GM18511 (cell line): Measurements from ENCODE around the gene SLC29A1.

ENCODE experiments used
- ATAC-seq: cut with Tn5 transposase; IDR thresholded peaks from one replicate; pipeline ENCODE4 v1.9.1; 2021; ENCODE audit warnings: mild to moderate bottlenecking, moderate library complexity; ENCODE audit not compliant: unreplicated experiment

The SLC29A1 gene

DNA sequence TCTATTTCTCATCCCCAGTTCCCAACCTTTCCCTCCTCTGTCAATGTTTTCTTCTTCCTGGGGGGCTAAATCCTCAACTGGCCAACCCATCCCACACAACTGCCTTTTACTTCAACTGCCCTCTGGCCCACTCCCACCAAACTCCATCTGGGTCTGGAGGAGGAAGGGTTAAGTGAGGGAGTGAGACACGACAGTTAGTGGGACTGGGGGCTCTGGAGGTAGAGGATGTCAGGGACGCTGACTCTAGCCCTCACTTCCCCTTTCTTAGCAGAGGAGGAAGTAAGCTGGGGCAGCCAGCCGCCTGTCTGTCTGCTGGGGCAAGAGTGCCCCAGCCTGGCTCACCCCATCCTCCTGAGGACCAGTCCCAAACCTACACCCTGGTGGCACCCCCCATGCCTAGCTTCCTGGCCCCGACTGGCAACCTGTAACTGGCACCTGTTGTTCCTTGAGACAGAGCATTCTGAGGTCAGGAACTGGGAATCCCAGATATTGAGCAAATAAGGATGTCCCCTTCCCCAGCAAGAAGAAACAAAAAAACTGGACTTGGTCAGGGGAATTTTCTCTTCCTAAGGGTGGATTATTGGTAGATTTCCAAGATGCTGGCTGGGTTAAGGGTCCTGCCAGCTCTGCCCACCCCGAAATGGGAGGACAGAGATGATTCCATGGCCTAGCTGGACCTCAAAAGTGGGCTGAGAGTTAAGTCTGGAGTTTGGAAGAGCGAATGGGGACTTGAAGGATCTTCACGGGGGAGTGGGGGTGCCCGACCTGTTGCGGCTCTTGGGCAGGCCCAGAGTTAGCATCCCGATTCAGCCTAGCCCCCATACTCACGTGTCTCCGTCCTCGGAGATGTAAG lies 41.0 kb downstream of the SLC29A1 start:
- ATAC-seq, result peak; percentile 38

DNA sequence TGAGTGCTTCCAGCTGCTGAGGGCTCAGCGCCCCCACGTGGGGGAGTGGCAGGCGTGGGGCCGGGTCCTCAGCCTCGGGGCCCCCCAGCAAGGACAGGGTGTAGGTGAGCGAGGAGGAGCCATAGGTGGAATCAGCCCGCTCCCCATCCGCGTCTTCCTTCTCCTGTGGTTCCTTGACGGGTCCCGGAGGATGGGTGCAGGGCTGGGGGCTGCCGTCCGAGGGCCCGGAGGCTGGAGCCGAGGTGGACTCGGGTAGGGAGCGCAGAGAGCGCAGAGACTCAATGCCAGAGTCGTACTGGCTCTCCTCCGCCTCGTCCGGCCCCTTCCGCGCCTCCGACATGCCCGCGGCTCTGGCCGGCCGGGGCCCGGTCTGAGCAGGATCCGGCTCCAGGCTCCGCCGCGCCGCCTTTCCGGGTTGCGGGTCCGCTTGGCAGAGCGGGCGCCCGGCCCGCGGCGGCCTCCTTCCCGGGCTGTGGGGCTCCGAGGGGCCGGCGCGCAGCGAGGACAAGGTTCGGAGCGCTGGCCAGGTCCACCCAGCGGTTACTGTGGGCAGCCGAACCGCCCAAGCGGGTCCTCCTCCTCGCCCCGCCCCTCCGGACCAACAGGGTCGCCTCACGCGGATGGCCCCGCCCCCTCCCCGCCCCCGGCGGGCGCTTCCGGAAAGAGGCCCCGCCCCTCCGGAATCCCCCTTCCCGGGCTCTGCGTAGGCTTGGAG lies 41.8 kb downstream of the SLC29A1 start, which contains the start of gene NFKBIE:
TSS of gene NFKBIE (minus strand) at position 545 of the 715 bp plus-strand sequence. CDS start at position 340, 205 bp downstream.
- ATAC-seq, result peak; percentile 39

DNA sequence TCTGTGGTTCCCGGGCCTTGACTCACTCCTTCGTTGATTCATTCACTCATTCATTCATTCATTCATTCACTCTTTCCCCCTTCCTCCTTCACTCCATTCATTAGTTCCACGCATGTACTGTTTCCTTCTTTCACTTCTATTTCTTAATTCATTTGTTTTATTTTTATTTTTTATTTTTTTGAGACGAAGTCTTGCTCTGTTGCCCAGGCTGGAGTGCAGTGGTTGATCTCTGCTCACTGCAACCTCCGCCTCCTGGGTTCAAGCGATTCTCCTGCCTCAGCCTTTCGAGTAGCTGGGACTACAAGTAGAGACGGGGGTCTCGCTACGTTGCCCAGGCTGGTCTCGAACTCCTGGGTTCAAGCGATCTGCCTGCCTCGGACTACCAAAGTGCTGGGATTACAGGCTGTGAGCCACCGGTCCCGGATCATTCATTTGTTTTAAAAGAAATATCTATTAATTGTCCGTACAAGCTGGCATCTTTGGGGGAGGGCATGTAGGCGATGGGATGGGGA lies 42.4 kb downstream of the SLC29A1 start:
- ATAC-seq, result peak; percentile 0

DNA sequence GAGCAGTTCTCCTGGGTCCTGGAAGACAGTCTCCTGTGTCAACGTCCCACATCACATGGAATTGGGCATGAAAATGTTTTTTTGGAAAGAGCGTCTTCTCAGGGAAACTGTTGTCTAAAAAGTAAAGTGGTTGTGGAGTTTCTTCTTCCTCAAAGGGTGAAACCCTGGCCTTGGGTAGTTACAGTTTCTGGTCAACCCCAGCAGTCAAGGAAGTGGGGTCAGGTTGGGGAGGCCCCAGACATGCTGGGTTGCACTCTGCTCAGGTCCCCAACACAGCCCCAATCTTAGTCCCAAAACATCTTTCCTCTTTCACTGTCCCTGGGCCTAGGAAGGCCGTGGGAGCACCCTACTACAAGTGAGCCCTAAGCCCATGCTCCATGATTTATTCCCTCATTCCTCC lies 43.0 kb downstream of the SLC29A1 start:
- ATAC-seq, result peak; percentile 35

DNA sequence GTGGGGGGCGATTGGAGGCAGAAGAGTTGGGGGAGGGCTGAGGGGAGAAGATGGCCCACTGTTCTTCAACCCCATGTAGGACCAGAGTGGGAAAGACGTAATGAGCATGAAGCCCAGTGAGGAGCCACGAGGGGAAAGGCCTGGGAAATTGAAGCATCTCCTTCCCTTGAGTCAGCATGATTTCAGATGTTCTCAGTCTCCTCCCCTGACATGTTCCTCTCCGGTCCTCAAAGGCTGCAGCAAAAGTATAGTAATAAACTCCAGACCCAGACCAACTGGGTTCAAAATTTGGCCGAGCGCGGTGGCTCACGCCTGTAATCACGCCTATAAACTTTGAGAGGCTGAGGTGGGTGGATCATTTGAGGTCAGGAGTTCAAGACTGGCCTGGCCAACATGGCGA lies 43.9 kb downstream of the SLC29A1 start:
- no peak for ATAC-seq

DNA sequence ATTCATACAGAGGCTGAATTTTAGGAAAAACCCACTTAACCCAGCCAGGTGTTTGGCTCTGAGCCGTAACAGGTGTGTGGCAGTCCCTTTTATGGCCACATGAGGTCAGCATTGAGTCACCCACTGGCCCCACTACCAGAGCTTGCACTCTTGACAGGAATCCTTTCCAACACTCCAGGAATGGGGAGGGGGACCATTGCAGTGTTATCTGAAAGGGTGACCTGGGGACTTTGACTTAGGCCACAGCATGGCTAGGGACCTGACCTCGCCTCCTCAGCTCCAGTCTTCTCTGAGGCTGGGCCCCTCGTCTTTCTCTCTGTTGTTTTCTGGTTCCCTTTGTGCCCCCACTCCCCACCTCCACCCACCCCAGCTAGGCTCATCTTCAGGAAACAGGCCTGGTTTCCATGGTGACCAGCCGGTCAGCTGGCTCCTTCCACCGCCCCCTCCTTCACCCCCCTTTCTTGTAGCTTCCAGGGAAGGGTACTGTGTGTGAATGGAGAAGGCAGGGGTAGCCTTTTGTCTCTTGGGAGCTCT lies 44.8 kb downstream of the SLC29A1 start:
- ATAC-seq, result no peak

DNA sequence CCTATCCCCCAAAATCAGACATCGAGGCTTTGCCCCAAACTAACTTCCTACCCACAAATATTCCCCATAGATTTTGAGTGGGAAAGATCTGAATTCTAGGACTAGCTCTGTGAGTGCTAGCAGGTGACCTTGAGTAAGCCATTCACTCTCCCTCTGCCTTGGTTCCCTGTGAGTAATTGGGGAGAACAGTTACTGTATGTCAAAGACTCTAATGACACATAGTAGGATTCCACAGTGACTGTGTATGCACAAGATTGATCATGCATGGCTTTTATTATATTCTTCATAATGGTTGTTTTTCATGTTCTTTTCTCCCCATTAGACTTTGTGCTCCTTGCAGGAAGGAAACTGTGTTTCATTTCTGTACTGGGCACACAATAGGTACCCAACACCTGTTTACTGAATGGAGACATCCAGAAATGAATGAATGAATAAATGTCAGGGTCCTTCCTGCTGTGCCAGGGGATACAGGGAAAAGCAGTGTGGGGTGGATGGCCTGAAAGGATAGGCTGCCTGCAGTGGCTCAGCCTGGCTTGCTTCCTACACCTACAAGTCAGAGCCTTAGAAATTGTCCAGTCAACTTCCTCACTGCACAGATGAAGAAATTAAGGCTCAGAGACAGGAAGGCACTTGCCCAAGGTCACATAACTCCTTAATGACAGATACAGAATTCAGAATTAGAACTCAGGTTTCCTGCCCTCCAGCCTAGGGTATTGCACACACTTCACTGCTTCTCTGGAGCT lies 46.0 kb downstream of the SLC29A1 start:
- ATAC-seq, result no peak

DNA sequence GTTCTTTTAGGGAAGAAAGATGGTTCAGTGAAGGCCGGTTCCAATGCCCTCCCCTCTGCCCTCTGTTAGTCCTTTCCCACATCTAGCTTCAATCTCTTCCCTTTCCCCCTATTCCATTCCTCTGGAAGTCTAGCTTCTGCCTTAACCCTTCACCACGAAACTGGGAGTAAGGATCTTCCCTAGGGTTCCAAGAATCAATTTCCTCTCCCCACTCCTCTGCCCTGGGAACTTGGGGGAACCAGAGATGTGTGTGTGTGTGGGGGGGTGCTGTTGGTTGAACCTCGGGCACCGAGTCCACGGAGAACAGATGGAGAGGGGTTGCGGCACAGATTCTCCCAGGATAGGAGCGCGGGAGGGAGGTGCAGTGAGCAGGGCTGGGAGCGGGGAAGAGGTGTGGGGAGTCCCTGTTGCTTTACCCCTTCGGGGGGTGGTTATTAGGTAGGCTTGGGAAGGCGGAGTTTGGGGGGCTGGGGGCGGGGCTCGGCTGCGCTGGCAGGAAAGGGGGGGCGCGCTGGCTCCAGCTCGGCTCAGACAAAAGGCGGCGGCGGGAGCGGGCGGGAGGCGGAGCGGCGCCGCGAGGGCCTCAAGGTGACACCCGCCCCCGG lies 46.6 kb downstream of the SLC29A1 start, which contains the start of gene TMEM151B:
TSS of gene TMEM151B (plus strand) at position 530 of the 605 bp plus-strand sequence. CDS start 293 bp downstream, outside the sequence.
- no peak for ATAC-seq

DNA sequence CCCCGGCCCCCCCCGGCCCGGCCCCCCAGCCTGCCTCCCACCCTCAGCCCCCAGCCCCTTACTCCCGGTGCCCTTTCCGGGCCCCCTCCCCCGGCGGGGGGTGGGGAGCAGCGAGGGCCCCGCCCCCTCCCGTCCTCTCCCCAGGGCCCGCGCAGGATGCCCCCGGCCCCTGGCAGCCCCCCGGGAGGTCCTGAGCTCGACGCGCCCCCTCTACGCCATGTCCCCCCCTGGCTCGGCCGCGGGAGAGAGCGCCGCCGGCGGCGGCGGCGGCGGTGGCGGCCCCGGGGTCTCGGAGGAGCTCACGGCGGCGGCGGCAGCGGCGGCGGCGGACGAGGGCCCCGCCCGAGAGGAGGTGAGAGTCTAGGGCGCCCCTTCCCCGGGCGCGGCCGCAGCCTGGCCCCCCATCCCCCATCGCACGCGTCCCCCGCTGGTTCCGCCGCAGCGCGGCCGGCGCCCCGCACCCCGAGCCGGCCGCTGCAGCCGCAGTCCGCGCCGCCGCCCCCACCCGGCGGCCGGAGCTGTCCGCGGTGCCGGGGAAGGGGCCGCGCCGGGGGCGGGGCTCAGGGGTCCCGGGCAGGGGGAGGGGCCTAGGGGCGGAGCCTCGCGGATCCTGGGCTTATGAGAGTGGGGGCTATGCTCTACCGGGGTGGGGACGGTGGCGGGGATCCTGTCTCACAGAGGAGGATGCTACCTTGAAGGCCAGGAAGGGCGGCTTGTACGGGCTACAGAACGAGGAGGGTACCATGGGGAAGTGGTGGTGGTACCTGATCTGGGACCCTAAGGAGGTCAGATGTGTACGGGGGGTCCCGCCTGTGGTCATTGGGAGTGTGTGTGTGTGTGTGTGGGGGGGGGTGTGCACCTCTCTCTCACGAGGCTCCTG lies 47.4 kb downstream of the SLC29A1 start:
- no peak for ATAC-seq

DNA sequence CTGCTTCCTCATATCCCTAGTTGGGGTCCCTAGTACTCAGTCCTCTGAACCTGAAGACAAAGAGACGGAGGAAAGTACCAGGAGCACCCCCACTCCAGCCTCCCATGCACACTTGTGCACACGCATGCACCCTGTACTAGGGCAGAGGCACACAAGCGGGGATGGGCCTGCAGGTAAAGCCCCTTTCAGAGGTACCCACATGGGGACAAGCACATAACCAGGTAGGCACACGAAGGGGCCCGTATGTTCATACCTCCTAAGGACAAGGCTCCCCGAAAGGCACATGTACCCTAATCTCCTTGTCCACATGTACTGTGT lies 48.0 kb downstream of the SLC29A1 start:
- no peak for ATAC-seq

DNA sequence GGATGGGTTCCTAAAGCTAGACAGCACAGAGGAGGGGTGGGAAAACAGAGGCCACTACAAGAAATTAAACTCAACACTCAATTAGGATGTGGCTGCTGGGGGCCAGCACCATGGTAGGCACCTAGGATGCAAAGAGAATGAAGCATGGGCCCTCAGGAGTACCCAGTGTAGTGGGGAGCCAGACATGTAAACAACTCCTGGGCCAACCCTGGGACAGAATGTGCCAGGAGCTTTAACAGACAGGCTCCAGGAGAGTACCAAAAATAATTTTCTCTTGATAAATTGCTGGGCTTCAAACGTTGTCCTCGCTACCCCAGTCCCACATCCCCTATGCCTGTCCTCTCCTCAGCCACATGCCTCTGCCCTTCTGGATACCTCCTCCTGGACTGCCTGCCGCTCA lies 48.5 kb downstream of the SLC29A1 start:
- no peak for ATAC-seq

DNA sequence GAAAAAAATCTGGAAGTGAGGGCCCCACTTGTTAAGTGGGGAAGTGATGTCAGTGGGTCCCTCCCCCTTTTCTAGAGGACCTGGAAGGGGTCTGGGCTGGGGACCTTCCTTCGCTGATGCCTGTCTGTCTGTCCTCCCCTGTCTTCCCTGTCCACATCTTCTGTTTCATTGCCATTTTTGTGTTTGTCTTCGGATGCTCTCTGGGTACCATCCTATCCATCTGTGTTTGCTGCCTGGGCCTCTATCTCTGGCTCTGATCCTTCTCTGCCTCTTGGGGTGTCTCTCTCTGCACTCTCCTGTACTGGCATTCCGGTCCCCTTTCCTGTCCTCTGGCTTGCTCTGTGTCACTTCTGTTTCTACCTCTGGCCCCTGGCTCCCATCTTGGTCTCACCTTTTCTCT lies 49.1 kb downstream of the SLC29A1 start:
- no peak for ATAC-seq

DNA sequence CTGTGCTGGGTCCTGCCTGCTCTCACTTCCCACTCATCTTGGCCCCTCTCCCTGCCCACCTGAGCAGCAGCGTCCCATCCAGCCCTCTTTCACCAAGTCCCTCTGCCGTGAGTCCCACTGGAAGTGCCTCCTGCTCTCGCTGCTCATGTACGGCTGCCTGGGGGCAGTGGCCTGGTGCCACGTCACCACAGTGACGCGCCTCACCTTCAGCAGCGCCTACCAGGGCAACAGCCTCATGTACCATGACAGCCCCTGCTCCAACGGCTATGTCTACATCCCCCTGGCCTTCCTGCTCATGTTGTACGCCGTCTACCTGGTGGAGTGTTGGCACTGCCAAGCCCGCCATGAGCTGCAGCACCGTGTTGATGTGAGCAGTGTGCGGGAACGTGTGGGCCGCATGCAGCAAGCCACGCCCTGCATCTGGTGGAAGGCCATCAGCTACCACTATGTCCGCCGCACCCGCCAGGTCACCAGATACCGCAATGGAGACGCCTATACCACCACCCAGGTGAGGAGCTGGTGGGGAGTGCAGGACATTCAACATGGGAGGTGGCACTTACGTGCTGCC lies 49.7 kb downstream of the SLC29A1 start:
- no peak for ATAC-seq

DNA sequence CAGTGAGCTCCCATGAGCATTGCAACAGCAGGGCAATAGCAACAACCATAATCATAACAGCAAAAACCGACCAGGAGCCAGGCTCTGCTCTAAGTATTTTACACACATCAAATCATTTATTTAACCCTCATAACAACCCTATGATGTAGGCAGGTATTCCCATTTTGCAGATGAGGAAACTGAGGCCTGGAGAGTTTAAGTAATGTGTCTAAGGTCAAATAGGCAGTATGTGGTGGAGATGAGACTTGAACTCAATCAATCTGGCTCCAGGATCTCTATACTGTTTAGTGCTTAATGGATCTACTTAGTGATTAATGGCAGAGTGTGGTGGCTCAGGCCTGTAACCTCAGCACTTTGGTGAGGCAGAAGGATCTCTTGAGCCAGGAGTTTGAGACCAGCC lies 50.2 kb downstream of the SLC29A1 start:
- ATAC-seq, result no peak

DNA sequence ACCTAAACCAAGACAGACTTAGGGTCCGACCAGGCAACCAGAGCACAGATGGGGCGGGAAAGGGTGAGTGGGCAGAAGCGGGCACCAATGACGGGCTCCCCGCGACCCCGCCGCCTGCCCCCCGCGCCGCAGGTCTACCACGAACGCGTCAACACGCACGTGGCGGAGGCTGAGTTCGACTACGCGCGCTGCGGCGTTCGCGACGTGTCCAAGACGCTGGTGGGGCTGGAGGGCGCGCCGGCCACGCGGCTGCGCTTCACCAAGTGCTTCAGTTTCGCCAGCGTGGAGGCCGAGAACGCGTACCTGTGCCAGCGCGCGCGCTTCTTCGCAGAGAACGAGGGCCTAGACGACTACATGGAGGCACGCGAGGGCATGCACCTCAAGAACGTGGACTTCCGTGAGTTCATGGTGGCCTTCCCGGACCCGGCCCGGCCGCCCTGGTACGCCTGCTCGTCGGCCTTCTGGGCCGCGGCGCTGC lies 51.9 kb downstream of the SLC29A1 start:
- ATAC-seq, result no peak

DNA sequence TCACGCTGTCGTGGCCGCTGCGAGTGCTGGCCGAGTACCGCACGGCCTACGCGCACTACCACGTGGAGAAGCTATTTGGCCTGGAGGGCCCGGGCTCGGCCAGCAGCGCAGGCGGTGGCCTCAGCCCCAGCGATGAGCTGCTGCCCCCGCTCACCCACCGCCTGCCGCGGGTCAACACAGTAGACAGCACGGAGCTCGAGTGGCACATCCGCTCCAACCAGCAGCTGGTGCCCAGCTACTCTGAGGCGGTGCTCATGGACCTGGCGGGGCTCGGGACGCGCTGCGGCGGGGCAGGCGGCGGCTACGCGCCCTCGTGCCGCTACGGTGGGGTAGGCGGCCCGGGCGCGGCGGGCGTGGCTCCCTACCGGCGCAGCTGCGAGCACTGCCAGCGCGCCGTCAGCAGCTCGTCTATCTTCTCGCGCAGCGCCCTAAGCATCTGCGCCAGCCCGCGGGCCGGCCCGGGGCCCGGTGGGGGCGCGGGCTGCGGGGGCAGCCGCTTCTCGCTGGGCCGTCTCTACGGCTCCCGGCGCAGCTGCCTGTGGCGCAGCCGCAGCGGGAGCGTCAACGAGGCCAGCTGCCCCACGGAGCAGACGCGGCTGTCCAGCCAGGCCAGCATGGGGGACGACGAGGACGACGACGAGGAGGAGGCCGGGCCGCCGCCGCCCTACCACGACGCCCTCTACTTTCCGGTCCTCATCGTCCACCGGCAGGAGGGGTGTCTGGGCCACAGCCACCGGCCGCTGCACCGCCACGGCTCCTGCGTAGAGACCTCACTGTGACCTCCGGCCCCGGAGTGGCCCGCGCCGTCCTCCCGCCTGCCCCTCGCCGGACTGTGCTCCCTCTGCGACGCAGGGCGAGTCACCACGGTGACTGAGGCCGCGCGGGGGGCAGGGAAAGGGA lies 52.6 kb downstream of the SLC29A1 start:
- no peak for ATAC-seq

DNA sequence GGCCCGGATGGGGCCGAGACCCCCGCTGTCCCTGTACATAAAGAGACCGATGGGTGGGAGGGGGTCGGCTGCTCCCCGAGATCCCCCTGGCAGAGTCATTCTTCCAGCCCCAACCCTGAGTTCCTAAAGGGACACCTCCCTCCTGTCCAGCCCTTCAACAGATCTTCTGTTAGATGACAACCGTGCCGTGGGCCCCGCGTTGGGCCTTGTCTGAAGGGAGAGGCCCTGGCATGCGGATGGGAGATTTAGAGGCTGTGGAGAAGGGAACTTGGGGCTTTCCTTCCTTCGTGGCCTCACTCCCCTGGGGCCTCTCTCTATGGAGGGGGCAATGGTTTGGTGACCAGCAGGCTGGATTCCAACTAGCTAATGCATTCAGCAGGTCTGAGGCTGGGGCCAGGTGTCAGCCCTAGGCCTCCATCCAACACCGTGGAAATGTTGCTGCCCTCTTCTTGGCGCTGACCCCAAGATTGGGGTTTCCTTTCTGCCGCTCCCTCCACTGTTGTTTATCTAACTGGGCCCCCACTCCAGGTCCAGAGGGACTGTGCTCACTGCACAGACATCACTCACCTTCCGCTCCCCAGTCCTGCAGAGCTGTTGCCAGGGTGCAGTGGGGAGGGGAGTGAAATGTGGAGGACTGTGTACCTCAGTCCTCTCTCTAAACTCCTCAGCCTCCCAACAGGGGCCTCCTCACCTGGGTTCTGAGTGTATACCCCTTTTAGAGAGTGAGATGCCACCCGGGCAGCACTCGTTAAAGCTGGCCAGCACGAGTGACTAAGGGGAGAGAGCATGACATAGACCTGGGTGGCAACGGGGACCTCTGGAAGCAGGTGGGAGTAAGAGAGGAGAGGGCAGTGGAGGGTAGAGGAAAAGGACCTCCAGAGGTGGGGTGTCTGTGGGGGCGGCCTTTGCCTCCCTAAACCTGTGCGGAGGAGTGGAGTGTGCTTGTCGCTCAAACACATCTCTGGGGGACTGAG lies 53.6 kb downstream of the SLC29A1 start:
- ATAC-seq, result no peak
